ACC112 (cell line): Measurements from ENCODE around the gene NID2.

Experiments
- H2AFZ ChIP-seq: fragments of 200-600 bp; sonication (generic); one replicate; pipeline ENCODE4 v1.6.0; 2017; ENCODE audit warnings: antibody characterized with exemption, low read length; ENCODE audit not compliant: unreplicated experiment
- H3K27ac ChIP-seq: fragments of 200-600 bp; sonication (generic); 2 replicates; pipeline ENCODE4 v1.5.1; 2014; ENCODE audit warnings: low read depth, mild to moderate bottlenecking, antibody characterized with exemption, low read length, moderate library complexity
- H3K27me3 ChIP-seq: fragments of 200-600 bp; sonication (generic); 2 replicates; pipeline ENCODE4 v1.6.1; 2014; ENCODE audit warnings: mild to moderate bottlenecking, antibody characterized with exemption, low read length, moderate library complexity, mixed read lengths; ENCODE audit not compliant: insufficient read depth
- H3K36me3 ChIP-seq: fragments of 200-600 bp; sonication (generic); 2 replicates; pipeline ENCODE4 v1.6.1; 2016; ENCODE audit warnings: mild to moderate bottlenecking, antibody characterized with exemption, low read length, moderate library complexity, mixed read lengths; ENCODE audit not compliant: insufficient read depth
- H3K4me1 ChIP-seq: fragments of 200-600 bp; sonication (generic); one replicate; pipeline ENCODE4 v1.6.1; 2016; ENCODE audit warnings: low read length, mixed read lengths; ENCODE audit not compliant: insufficient read depth, unreplicated experiment, control insufficient read depth
- H3K4me3 ChIP-seq: fragments of 200-600 bp; sonication (generic); 2 replicates; pipeline ENCODE4 v1.5.1; 2014; ENCODE audit warnings: mild to moderate bottlenecking, low read depth, low read length
- H3K79me2 ChIP-seq: fragments of 200-600 bp; sonication (generic); one replicate; pipeline ENCODE4 v1.6.0; 2016; ENCODE audit warnings: low read length; ENCODE audit not compliant: control insufficient read depth, unreplicated experiment, insufficient read depth

Gene NID2

GRCh38 chr14:52012635-52013034 is 56.2 kb downstream of the NID2 start:
- Histone ChIP-seq H3K36me3 (peaks cover 47% of the 10 kb centered on the region), H3K4me1 (peaks cover 27% of the 10 kb centered on the region), H2AFZ (no peak overlapping the region), H3K27ac (peak overlapping the region; percentile 67), H3K79me2 (peaks cover under 1% of the 10 kb centered on the region), H3K4me3 (no peak overlapping the region), H3K27me3 (no peaks in the 10 kb centered on the region)

GRCh38 chr14:52011523-52011922 is 57.3 kb downstream of the NID2 start:
- peaks cover 58% of the 10 kb centered on the region for H3K36me3 ChIP-seq
- H3K4me1 ChIP-seq = peaks cover 30% of the 10 kb centered on the region

GRCh38 chr14:52010173-52010693 is 58.6 kb downstream of the NID2 start:
- Histone ChIP-seq H3K27me3 (no peaks in the 10 kb centered on the region), H3K27ac (0 out of 2 replicates have a peak overlapping the region, but pooled peaks have one; percentile 21), H3K4me3 (no peak overlapping the region), H3K4me1 (peaks cover 33% of the 10 kb centered on the region), H3K79me2 (peaks cover 11% of the 10 kb centered on the region), H3K36me3 (peaks cover 71% of the 10 kb centered on the region), H2AFZ (no peak overlapping the region)

More at GRCh38 chr14:52011523-52011922, 57.3 kb downstream of the NID2 start:
- Histone ChIP-seq H2AFZ (no peak overlapping the region), H3K27ac (peak overlapping the region; percentile 67; the same call in 1 of the 2 replicates), H3K4me3 (no peak overlapping the region), H3K27me3 (no peaks in the 10 kb centered on the region), H3K79me2 (peaks cover 6% of the 10 kb centered on the region)

DNA sequence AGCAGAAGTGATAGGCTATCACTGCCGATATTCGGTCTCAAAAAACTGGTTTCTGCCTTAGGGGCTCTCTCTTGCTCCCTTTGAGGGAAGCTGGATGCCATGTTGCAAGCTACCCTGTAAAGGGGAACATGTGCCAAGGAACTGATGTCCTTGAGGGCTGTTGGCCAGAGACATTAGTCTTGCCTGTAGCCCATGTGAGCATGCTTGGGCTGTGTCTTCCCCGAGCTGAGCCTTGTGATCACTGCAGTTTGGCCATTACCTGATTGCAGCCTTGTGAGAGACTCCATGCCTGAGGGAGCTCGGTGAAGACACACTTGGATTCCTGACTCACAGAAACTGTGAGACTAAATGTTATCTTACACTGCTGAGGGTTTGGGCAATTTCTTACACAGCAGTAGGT is 60.7 kb downstream of the NID2 start:
- H3K36me3 ChIP-seq = peaks cover 81% of the 10 kb centered on the region

GRCh38 chr14:52007637-52008036 is 61.2 kb downstream of the NID2 start:
- Histone ChIP-seq H3K4me3 (no peak overlapping the region), H3K27ac (peak overlapping the region; percentile 98; the same call in 1 of the 2 replicates), H3K27me3 (no peaks in the 10 kb centered on the region), H3K4me1 (peaks cover 42% of the 10 kb centered on the region), H2AFZ (no peak overlapping the region), H3K79me2 (peaks cover 15% of the 10 kb centered on the region), H3K36me3 (peaks cover 85% of the 10 kb centered on the region)

More for the DNA sequence above, 60.7 kb downstream of the NID2 start:
- Histone ChIP-seq H2AFZ (no peak overlapping the region), H3K79me2 (peaks cover 13% of the 10 kb centered on the region), H3K4me1 (peaks cover 42% of the 10 kb centered on the region), H3K27ac (0 out of 2 replicates have a peak overlapping the region, but pooled peaks have one; percentile 98), H3K4me3 (no peak overlapping the region), H3K27me3 (no peaks in the 10 kb centered on the region)

DNA sequence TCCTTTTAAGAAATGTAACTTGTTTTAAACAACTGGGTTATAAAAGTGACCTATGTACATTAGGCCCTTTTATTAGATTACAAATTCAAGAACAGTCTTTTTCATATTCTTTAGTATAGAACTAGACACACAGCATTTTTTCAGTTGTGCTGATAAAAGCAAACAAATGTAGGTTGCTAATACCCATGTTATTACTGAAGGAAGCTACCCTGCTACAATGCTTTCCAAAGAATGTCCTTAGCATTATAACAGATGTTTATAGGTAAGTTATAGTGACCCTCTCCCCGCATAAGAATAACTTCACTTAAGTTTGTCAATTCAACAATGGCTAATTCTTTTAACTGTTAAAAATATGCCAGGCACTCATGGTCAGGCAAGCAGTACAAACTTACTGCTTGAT is 61.6 kb downstream of the NID2 start:
- Histone ChIP-seq H3K4me1 (peaks cover 42% of the 10 kb centered on the region), H3K27me3 (no peaks in the 10 kb centered on the region), H2AFZ (no peak overlapping the region), H3K4me3 (no peak overlapping the region), H3K27ac (peak overlapping the region; percentile 98), H3K36me3 (peaks cover 88% of the 10 kb centered on the region), H3K79me2 (peaks cover 20% of the 10 kb centered on the region)

DNA sequence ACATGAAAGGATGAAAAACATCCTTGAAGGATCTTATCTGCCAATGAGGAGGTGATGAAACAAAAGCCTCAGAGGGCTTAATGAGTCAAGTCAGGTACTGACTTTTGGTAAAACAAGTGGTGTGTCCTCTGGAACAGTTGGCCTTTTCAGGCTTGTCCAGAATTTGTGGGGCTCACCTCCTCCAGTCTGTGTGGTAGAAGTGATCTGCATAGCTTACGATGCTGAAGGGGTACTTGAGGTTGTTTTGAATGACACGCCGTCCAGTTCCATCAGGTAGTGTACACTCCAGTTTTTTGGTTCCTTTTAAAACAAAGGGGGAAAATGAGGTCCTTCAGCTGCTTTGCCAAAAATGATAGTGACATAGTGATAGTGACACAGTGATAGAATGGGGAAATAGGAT is 62.5 kb downstream of the NID2 start:
- Histone ChIP-seq H3K79me2 (peaks cover 23% of the 10 kb centered on the region), H3K36me3 (peaks cover 88% of the 10 kb centered on the region), H2AFZ (no peak overlapping the region), H3K4me1 (peaks cover 41% of the 10 kb centered on the region), H3K4me3 (no peak overlapping the region), H3K27me3 (no peaks in the 10 kb centered on the region), H3K27ac (peak overlapping the region; percentile 98)

DNA sequence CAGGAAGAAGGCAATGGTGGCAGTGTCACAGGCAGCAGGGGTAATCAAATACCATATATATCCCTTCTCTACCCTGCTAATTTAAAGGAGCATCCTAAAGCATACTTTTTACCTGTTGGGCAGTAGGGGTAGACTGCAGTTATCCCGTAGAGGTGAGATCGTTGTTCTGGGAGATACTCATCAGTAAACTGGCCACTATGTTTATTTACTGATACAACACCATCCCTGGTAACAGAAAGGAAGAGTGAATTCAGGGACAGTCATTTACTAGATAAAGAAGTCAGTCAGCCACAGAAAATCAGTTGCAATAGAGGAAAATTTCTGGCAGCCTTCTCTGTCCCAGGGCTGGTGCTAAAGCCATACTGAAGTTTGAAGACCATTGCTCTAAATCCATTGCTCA is 63.2 kb downstream of the NID2 start:
- Histone ChIP-seq H3K27ac (peak overlapping the region; percentile 98), H3K79me2 (peaks cover 26% of the 10 kb centered on the region), H3K4me1 (peaks cover 43% of the 10 kb centered on the region), H2AFZ (no peak overlapping the region), H3K4me3 (no peak overlapping the region), H3K27me3 (no peaks in the 10 kb centered on the region), H3K36me3 (peaks cover 87% of the 10 kb centered on the region)

GRCh38 chr14:52003324-52003723 is 65.5 kb downstream of the NID2 start:
- peaks cover 75% of the 10 kb centered on the region for H3K36me3 ChIP-seq
- peaks cover 66% of the 10 kb centered on the region for H3K4me1 ChIP-seq
- 0 out of 2 replicates have a peak overlapping the region, but pooled peaks have one; percentile 13 for H3K4me3 ChIP-seq
- H3K79me2 ChIP-seq = peaks cover 31% of the 10 kb centered on the region
- no peak overlapping the region for H2AFZ ChIP-seq
- H3K27me3 ChIP-seq = no peaks in the 10 kb centered on the region
- H3K27ac ChIP-seq = peak overlapping the region; percentile 98

- no peak overlapping the region for H2AFZ ChIP-seq
- H3K79me2 ChIP-seq = peaks cover 35% of the 10 kb centered on the region
- 0 out of 2 replicates have a peak overlapping the region, but pooled peaks have one; percentile 13 for H3K4me3 ChIP-seq
- H3K27me3 ChIP-seq = no peaks in the 10 kb centered on the region
- peaks cover 73% of the 10 kb centered on the region for H3K36me3 ChIP-seq
- peaks cover 68% of the 10 kb centered on the region for H3K4me1 ChIP-seq
- peak overlapping the region; percentile 98 for H3K27ac ChIP-seq
Measured at GRCh38 chr14:52002542-52002941, 66.3 kb downstream of the NID2 start.

DNA sequence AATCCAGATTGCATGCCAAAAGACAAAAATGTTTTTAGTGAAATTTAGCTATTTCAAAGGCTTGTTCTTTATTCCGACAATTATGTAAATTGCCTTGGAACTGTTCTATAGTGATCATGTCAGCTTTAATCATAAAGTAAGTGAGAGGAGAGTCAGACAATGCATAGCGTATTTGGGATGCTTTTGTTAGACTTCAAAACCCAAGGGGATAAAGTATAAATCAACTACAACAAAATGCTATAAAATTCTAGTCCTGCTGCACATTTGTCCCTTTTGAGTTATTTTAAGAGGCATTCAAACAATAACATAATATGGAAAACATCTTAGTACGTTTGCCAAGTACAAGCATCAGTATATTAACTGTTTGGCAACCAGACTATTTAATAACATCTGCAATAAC is 68.2 kb downstream of the NID2 start:
- Histone ChIP-seq H3K79me2 (peaks cover 38% of the 10 kb centered on the region), H3K4me1 (peaks cover 72% of the 10 kb centered on the region), H3K27me3 (no peaks in the 10 kb centered on the region), H3K27ac (peak overlapping the region; percentile 98), H2AFZ (no peak overlapping the region), H3K36me3 (peaks cover 64% of the 10 kb centered on the region), H3K4me3 (no peak overlapping the region)
